HG03460 (cell line): ENCODE measurements around the gene STK17A.
A peak's percentile ranks its signal among the peaks of the same experiment; 100 is the strongest.
"Not testable (repeated sequence)": the region's sequence is repeated elsewhere in the genome, so short reads cannot be mapped to it uniquely, and the experiment has no call there.

Experiments
- ATAC-seq: cut with Tn5 transposase; IDR thresholded peaks from one replicate; pipeline ENCODE4 v1.9.1; 2021; ENCODE audit not compliant: unreplicated experiment

STK17A gene

GRCh38 chr7:43653891-43654504 lies 71.1 kb downstream of the STK17A start:
- ATAC-seq: no peak

GRCh38 chr7:43655584-43655983 lies 72.7 kb downstream of the STK17A start:
- no peak for ATAC-seq

GRCh38 chr7:43656997-43657396 lies 74.1 kb downstream of the STK17A start:
- ATAC-seq: no peak

- ATAC-seq: peak; percentile 67
Measured at GRCh38 chr7:43658718-43659548, 76.0 kb downstream of the STK17A start.

- no peak for ATAC-seq
Measured at GRCh38 chr7:43659549-43659896, 76.6 kb downstream of the STK17A start.

- no peak for ATAC-seq
Measured at GRCh38 chr7:43660141-43660540, 77.2 kb downstream of the STK17A start.

GRCh38 chr7:43664681-43665080 lies 81.8 kb downstream of the STK17A start:
- ATAC-seq: no peak

- ATAC-seq: no peak
Measured at GRCh38 chr7:43666938-43667337, 84.0 kb downstream of the STK17A start.

- no peak for ATAC-seq
Measured at GRCh38 chr7:43668035-43668434, 85.1 kb downstream of the STK17A start.

- ATAC-seq: no peak
Measured at GRCh38 chr7:43669286-43670081, 86.6 kb downstream of the STK17A start.

GRCh38 chr7:43671521-43671920 lies 88.6 kb downstream of the STK17A start:
- ATAC-seq: no peak

GRCh38 chr7:43673243-43673976 lies 90.5 kb downstream of the STK17A start:
- ATAC-seq: not testable (repeated sequence)

GRCh38 chr7:43674559-43675436 lies 91.9 kb downstream of the STK17A start:
- no peak for ATAC-seq
